Endothelial cell of umbilical vein (primary cell): ENCODE data around the gene LCE1F. TPM values are rescaled to one million over a fixed set of nuclear protein-coding genes. Genes with fewer than 3 reads are reported as not detected.

Source experiments
- BruUV-seq: library from RNA; stranded (reverse); fragments of 400-500 nt; replicated peaks from 2 replicates; lab custom pipeline; 2021; lab: Mats Ljungman, UMichigan
- CTCF ChIA-PET: fragments of 300-600, 350-600 bp; sonication (Branson Sonifier 250); formaldehyde crosslinking; loops from one replicate; lab custom pipeline; 2021; ENCODE audit warnings: antibody characterized with exemption, inconsistent platforms; lab: Charles Lee
- POLR2A ChIA-PET: fragments of 300-600, 350-600 bp; sonication (Branson Sonifier 250); formaldehyde crosslinking; loops from one replicate; lab custom pipeline; 2021; ENCODE audit warnings: antibody characterized with exemption, inconsistent platforms; lab: Charles Lee
- DNase-seq: peaks from one replicate; pipeline ENCODE4 v3.0.0-alpha.2; 2011; ENCODE audit warnings: low read depth, low spot score
- FAIRE-seq: peaks from 2 replicates; lab custom pipeline; 2011; peaks lifted over from hg19 to GRCh38; lab: Jason Lieb, UNC
- H2AFZ ChIP-seq: 2 replicates; pipeline ENCODE4 v1.6.0; 2012; ENCODE audit warnings: low read depth, low read length, control low read depth, inconsistent platforms
- H3K27ac ChIP-seq: 2 replicates; pipeline ENCODE4 v1.5.1; 2011; ENCODE audit warnings: low read depth, mild to moderate bottlenecking, control low read depth, low read length, moderate library complexity; ENCODE audit not compliant: insufficient read depth
- H3K27me3 ChIP-seq, 2 experiments: 2 replicates each; pipeline versions ENCODE4 v1.6.0 to v1.6.1; 2011; ENCODE audit warnings: low read length in 2 of 2, mixed read lengths in 1 of 2; ENCODE audit not compliant: control insufficient read depth in 2 of 2, insufficient read depth in 2 of 2
- H3K36me3 ChIP-seq, 2 experiments: 2 replicates in 1 of 2; 3 replicates in 1 of 2; pipeline ENCODE4 v1.5.1; 2011; ENCODE audit warnings: low read length in 2 of 2, mild to moderate bottlenecking in 1 of 2, moderate library complexity in 1 of 2; ENCODE audit not compliant: control insufficient read depth in 2 of 2, insufficient read depth in 2 of 2; ENCODE audit errors: extremely low read depth in 1 of 2
- H3K4me1 ChIP-seq: 3 replicates; pipeline ENCODE4 v1.5.1; 2011; ENCODE audit warnings: mild to moderate bottlenecking, low read length; ENCODE audit not compliant: control insufficient read depth, insufficient read depth; ENCODE audit errors: extremely low read depth
- H3K4me2 ChIP-seq: 2 replicates; pipeline ENCODE4 v1.6.1; 2011; ENCODE audit warnings: low read length, control low read depth, mixed read lengths; ENCODE audit not compliant: insufficient read depth
- H3K4me3 ChIP-seq, 3 experiments: fragments of 200-600 bp in 1 of 3; sonication (generic), shearing (Covaris generic) in 1 of 3; replicated peaks in 1 of 3; 2 replicates each; pipeline ENCODE4 v1.5.1; 2011 to 2016; ENCODE audit warnings: control low read depth in 3 of 3, low read length in 3 of 3, mild to moderate bottlenecking in 2 of 3, inconsistent platforms in 1 of 3, low read depth in 1 of 3, moderate library complexity in 1 of 3; ENCODE audit not compliant: insufficient read depth in 1 of 3
- H3K79me2 ChIP-seq: 2 replicates; pipeline ENCODE4 v1.6.0; 2012; ENCODE audit warnings: low read length, inconsistent platforms; ENCODE audit not compliant: control insufficient read depth, insufficient read depth
- H3K9ac ChIP-seq: replicated peaks from 2 replicates; pipeline ENCODE3; 2011; ENCODE audit warnings: low read length, control low read depth; ENCODE audit not compliant: insufficient read depth; ENCODE audit errors: extremely low read depth
- H3K9me1 ChIP-seq: replicated peaks from 3 replicates; pipeline ENCODE4 v1.6.0; 2011; ENCODE audit warnings: mild to moderate bottlenecking, low read length; ENCODE audit not compliant: control insufficient read depth, insufficient read depth; ENCODE audit errors: extremely low read depth
- H3K9me3 ChIP-seq: replicated peaks from 2 replicates; pipeline ENCODE4 v1.5.1; 2012; ENCODE audit warnings: low read length, inconsistent platforms; ENCODE audit not compliant: control insufficient read depth, insufficient read depth
- H4K20me1 ChIP-seq: replicated peaks from 2 replicates; pipeline ENCODE3; 2011; ENCODE audit warnings: mild to moderate bottlenecking, low read length; ENCODE audit not compliant: control insufficient read depth, insufficient read depth; ENCODE audit errors: extremely low read depth
- CTCF ChIP-seq, 2 donors: IDR thresholded peaks; 1 replicate in 1 of 2; 2 replicates in 1 of 2; pipeline ENCODE4 v1.5.1; 2011; ENCODE audit warnings: low read length in 2 of 2, mild to moderate bottlenecking in 2 of 2, moderate library complexity in 2 of 2, control low read depth in 1 of 2, inconsistent platforms in 1 of 2, low read depth in 1 of 2; ENCODE audit not compliant: insufficient read depth in 1 of 2; ENCODE audit errors: extremely low read depth in 1 of 2
- EZH2 ChIP-seq: IDR thresholded peaks from 2 replicates; pipeline ENCODE4 v1.6.1; 2012; ENCODE audit warnings: borderline replicate concordance, low read depth, mild to moderate bottlenecking, moderate library complexity, low read length, inconsistent platforms; ENCODE audit not compliant: severe bottlenecking
- GATA2 ChIP-seq: IDR thresholded peaks from 2 replicates; pipeline ENCODE4 v1.7.0; 2011; ENCODE audit warnings: low read depth, mild to moderate bottlenecking, moderate library complexity, mixed read lengths, low read length; ENCODE audit not compliant: insufficient read length, insufficient read depth
- JUN ChIP-seq: IDR thresholded peaks from 2 replicates; pipeline ENCODE4 v1.6.1; 2011; ENCODE audit warnings: borderline replicate concordance, low read depth; ENCODE audit not compliant: insufficient read length, insufficient read depth
- MAX ChIP-seq: IDR thresholded peaks from 2 replicates; pipeline ENCODE4 v1.6.1; 2011; ENCODE audit not compliant: insufficient read depth, insufficient read length
- MYC ChIP-seq: IDR thresholded peaks from one replicate; pipeline ENCODE4 v1.6.1; 2011; ENCODE audit warnings: mild to moderate bottlenecking, low read depth, low read length
- POLR2A ChIP-seq: IDR thresholded peaks from 2 replicates; pipeline ENCODE4 v1.6.1; 2012; ENCODE audit warnings: low read depth, mild to moderate bottlenecking, control low read depth, low read length
- dilution Hi-C: fragments of 300-500 bp; cut with MboI; formaldehyde crosslinking; loops from one replicate; pipeline ENCODE4 v1.15.0; 2019; ENCODE audit warnings: low sequenced_read_pairs; ENCODE audit not compliant: extremely low pct_ligation_motif_present
- intact Hi-C: fragments of 100-400 bp; cut with micrococcal nuclease; formaldehyde crosslinking; loops from one replicate; pipeline ENCODE4 v1.10.0; 2022
- polyA plus RNA-seq, 4 experiments: library from polyadenylated mRNA; depleted of rRNA in 3 of 4; stranded (reverse) in 3 of 4; unstranded in 1 of 4; fragments of >200 nt; gene quantifications; 2 replicates each; pipeline versions ENCODE4 v1.2.1 to v1.2.3, GENCODE V29; 2011 to 2012; ENCODE audit warnings: missing spikeins in 1 of 4
- total RNA-seq: library from RNA; stranded (reverse); gene quantifications from 2 replicates; pipeline ENCODE4 v1.2.3, GENCODE V29; 2021

Gene LCE1F
- total and polyA plus RNA-seq, 2 donors (not counting 3 experiments of a cell fraction or from before 2014, with no cell fraction given), result not detected

GRCh38 chr1:152776361-152776760, 1.4 kb downstream of the LCE1F start:
- DNase-seq (no peak), FAIRE-seq (no peak)
- BruUV-seq, result no TSS peak
- H3K36me3 ChIP-seq, result no peaks in the 10 kb centered on the region
- no peak overlapping the region for H3K27ac ChIP-seq
- H4K20me1 ChIP-seq, result no peaks in the 10 kb centered on the region
- H3K27me3 ChIP-seq, result no peaks in the 10 kb centered on the region
- H2AFZ ChIP-seq, result no peak overlapping the region
- H3K4me1 ChIP-seq, result no peaks in the 10 kb centered on the region
- H3K9ac ChIP-seq, result no peak overlapping the region
- no peak overlapping the region for H3K4me2 ChIP-seq
- H3K9me1 ChIP-seq, result no peaks in the 10 kb centered on the region
- TF ChIP-seq MYC (no peak), MAX (no peak), CTCF (IDR thresholded peaks at IDR 0.05; ENCODE audit: extremely low read depth in 1 of 2, insufficient read depth in 1 of 2, low read depth in 1 of 2, low read length in 2 of 2) (no peak), JUN (no peak), GATA2 (no peak), POLR2A (no peak), EZH2 (no peak)
- ChIA-PET POLR2A (no interaction called here), CTCF (no interaction called here)
- H3K9me3 ChIP-seq, result no peaks in the 10 kb centered on the region
- dilution Hi-C loops, result no loop called here
- no peaks in the 10 kb centered on the region for H3K79me2 ChIP-seq
- H3K4me3 ChIP-seq, result no peak overlapping the region
- intact Hi-C loops, result no loop called here
